HG02973 (cell line): ENCODE results near the gene PIP4K2A.
"Not testable (repeated sequence)": the region's sequence is repeated elsewhere in the genome, so short reads cannot be mapped to it uniquely, and the experiment has no call there.

Experiments used
- ATAC-seq: cut with Tn5 transposase; IDR thresholded peaks from one replicate; pipeline ENCODE4 v1.9.1; 2021; ENCODE audit warnings: moderate library complexity; ENCODE audit not compliant: unreplicated experiment

The PIP4K2A gene

DNA sequence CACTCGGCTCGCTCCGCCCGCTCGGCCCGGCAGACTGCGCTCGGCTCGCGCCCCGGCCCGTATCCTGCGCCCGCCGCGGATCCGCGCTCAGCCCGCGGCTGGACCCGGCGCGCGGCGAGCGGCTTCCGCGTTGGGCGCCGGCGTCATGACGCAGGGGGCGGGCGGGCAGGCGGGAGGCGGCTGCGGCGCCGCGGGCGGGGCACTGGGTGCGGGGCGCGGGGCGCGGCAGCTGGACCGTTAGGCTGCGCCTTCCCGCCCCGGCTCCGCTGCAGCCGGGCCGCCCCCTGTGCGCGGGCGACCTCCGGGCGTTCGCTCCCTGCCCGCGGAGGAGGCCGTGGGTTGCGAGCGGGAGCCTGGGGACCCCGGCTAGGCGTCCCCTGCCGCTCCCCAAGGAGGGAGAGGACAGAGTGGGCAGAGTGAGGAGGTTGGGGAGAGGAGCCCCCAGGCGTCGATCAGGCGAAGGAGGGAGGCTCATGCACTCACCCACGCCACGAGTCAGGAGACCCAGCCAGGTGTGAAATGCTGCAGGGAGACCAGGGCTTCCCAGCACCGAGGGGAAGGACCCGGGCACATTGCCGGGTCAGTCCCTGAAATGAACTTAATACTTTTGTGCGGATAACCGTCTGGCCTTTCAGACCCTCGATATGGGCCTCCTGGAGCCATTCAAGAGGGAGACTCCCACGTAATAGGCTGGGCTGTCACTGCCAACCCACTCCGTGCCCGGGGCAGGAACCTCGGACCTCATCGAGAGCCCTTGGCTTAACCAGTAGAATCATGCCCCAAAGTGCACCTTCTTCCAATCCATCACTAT is at the start of gene PIP4K2A:
TSS of gene PIP4K2A (minus strand) at position 100 of the 811 bp plus-strand sequence. CDS start 252 bp downstream, outside the sequence.
- ATAC-seq = peak; percentile 75

GRCh38 chr10:22761569-22762220 is 47.3 kb upstream of the PIP4K2A start:
- no peak for ATAC-seq

- ATAC-seq = no peak
These were observed 45.6 kb upstream of the PIP4K2A start for GRCh38 chr10:22760025-22760424.

- no peak for ATAC-seq
These were observed 44.5 kb upstream of the PIP4K2A start for GRCh38 chr10:22758867-22759266.

DNA sequence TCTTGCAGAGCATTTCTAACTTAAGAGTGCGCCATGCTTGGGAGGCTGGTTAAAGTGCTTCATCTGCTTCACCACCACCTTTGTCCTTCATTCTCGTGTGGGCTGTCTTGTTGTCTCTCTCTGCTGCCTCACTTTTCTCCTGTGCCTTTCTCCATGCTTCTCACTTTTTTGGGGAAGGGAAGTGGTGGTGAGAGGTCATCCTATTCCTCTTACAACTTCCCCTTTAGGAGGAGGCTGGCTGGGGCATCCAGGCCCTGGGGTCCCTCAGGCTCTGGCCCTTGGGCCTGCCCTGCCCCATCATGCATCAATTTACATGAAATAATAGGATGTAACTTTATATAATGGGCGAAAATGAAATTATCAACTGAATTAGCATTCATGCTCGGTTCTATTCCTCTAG is 39.9 kb upstream of the PIP4K2A start:
- ATAC-seq = no peak

DNA sequence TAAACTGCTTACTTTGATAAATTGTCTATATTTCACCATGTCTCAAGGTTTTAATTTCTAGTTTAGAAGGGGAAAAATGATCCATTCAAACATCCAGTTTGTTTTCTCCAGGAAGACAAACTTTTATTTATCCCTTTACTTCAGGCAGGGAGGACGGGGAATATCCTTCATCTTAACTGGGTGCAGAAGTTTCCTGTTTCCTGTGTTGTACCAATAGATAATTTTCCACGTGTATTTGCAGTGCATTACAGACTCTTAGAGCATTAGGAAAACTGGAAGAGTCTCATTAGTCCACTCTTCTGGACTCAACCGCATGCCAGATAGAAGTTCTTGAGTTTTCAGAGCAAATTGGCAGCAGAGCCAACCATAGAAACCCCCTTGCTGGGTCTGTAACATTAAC is 39.4 kb upstream of the PIP4K2A start:
- ATAC-seq = no peak

DNA sequence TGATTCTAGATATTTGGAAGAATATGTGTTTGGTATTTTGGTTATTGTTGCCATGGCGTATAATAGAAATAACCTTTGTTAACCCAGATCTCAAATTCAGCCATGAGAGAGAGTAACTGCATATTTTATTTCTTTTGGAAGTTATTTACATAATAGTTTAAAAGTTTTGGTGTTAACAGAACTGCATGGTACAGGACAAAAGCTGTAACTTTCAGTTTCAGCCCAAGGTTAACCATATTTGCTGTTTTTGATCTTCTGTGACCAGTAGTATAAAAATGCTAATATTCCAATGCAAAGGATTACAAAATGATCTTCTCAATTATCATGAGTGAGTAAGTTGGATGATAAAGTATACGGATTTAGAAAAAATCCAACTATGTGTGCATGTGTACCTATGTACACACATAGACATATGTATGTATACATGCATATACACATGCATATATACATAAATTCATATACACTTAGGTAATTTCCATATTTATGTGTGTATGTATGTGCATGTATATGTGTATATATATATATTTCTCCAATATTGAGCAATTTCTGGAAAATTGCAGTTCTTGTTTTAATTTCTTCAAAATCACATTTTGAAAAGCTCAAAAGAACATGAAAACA is 38.0 kb upstream of the PIP4K2A start:
- ATAC-seq = no peak

DNA sequence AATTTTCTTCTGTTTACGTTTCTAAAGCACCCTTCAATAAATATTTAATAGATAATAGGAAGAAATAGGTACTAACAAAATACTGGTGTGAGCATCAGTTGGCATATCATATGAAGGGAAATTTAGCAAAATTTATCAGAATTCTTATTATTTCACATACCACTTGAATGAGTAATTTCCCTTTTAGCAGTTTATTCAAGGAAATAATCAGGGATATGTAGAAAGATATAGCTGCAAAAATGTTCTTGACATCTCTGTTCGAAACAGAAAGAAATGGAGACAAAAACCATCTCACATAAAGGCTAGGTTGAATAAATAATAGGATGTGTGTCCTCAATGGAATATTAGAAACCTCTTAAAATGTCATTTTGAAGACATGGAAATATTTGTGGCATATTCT is 35.8 kb upstream of the PIP4K2A start:
- ATAC-seq = no peak

DNA sequence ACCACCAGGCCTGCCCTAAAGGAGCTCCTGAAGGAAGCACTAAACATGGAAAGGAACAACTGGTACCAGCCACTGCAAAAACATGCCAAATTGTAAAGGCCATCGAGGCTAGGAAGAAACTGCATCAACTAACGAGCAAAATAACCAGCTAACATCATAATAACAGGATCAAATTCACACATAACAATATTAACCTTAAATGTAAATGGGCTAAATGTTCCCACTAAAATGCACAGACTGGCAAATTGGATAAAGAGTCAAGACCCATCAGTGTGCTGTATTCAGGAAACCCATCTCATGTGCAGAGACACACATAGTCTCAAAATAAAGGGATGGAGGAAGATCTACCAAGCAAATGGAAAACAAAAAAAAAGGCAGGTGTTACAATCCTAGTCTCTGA is 30.5 kb upstream of the PIP4K2A start:
- not testable (repeated sequence) for ATAC-seq

GRCh38 chr10:22742678-22743077 is 28.3 kb upstream of the PIP4K2A start:
- ATAC-seq = peak; percentile 98

GRCh38 chr10:22741631-22742030 is 27.3 kb upstream of the PIP4K2A start:
- not testable (repeated sequence) for ATAC-seq

DNA sequence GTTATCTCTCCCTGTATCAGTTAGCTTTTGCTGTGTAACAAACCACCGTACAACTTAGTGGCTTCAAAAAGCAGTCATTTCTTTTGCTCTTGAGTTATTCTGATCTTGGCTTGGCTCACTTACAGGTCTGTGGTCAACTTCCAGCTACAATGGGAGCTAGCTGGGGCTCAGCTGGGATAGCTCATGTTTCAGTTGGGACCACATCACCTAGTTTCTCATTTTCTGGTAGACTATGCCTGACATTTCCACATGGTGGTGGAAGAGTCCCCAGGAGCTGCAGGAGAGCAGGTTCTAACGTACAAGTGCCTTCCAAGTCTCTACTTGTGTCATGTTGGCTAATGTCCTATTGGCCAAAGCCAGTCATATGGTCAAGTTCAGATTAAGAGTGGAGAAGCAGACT is 25.8 kb upstream of the PIP4K2A start:
- ATAC-seq = no peak

- ATAC-seq = no peak
These were observed 23.2 kb upstream of the PIP4K2A start for GRCh38 chr10:22737587-22737986.

DNA sequence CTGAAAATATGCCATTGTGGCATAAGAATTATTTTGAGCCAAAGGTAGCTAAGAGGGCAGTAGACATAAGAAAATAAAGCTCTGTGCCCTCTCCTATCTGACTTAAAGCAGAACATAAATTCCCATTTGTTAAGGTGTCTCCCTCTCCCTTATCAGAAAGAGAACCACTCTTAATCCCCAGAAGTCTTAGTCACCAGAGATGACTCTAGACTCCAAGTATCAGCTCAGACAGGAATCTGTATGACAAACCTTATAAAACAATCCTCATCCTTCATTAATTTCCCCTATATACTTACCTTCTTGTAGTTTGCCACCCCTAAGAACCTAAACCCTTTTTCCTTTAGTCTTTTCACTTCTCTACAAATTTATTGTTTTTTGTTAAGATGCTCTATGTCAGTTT is 21.8 kb upstream of the PIP4K2A start:
- no peak for ATAC-seq

DNA sequence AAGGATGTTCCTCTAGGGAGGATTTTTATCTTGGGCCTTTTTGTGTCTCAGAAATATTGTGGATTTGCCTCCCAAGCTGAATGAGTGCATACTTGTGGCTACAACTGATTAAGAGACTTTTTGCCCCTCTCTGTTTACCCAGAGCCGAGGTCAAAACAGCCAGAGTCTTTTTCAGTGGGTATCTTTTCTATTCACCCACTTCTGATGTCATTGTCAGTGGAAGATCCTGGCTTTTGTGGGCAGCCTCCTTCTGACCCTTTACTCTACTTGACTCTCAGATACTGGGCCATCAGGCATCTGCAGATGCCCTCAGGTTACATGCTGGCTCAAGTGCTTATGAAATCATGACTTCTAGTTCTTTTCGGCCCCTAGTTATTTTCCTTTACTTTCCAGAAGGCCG is 19.6 kb upstream of the PIP4K2A start:
- ATAC-seq = no peak

- no peak for ATAC-seq
These were observed 13.3 kb upstream of the PIP4K2A start for GRCh38 chr10:22727663-22728062.

DNA sequence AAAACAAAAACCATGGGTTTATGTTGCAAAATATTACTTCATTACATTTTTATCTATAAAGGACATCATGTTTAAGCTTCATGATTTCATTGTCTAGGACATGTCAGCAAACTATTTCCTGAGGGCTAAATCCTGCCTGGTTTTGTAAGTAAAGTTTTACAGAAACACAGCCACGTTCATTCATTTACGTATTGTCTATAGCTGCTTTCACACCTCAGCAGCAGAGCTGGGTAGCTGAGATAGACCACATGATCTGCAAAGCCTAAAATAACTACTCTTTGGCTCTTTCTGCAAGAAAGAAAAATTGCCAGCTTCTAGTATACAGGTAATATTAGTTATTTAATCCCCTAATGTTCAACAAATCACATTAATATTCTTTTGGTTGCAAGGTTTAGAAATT is 12.7 kb upstream of the PIP4K2A start:
- ATAC-seq = no peak

GRCh38 chr10:22724773-22725172 is 10.4 kb upstream of the PIP4K2A start:
- ATAC-seq = no peak

DNA sequence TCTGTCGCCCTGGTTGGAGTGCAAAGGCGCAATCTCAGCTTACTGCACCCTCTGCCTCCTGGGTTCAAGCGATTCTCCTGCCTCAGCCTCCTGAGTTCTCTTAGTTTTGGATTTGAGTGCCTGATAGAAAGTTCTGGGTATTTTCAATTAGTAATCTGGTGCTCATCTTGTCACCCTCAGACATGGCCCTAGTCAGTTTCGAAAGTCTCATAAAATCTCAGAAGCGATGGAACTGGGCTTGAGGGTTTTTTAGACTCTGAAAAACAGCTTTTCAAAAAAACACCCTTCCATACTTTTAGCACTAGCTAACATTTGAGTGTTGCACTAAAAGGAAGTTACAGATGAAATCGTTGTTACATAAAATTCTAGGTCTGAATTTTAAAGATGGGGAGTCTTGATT is 9.4 kb upstream of the PIP4K2A start:
- ATAC-seq = peak; percentile 64

GRCh38 chr10:22723343-22723779 is 9.0 kb upstream of the PIP4K2A start:
- ATAC-seq = peak; percentile 74

DNA sequence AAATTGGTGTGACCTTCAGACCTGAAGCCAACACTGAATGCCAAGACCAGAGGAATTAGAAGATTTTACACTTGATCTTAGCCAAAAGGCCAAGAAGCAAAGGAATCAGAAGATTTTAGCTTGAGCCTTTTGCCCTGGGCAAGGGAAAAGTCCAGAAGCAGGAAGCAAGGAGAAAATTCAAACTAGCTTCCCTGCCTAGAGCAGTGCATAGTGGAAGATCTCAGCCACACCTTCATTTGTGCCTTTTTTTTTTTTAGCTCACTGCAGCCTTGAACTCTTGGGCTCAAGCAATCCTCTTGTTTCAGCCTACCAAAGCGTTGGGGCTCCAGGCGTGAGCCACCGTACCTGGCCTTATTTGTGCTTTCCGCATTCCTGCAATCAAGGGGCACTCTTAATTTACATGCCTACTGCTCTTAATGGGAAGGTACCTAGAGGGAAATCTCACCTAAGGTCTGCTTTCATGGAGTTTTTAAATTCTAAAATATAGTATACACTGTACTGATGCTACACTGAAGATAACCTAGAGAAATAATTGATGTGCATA is 8.3 kb upstream of the PIP4K2A start:
- no peak for ATAC-seq

DNA sequence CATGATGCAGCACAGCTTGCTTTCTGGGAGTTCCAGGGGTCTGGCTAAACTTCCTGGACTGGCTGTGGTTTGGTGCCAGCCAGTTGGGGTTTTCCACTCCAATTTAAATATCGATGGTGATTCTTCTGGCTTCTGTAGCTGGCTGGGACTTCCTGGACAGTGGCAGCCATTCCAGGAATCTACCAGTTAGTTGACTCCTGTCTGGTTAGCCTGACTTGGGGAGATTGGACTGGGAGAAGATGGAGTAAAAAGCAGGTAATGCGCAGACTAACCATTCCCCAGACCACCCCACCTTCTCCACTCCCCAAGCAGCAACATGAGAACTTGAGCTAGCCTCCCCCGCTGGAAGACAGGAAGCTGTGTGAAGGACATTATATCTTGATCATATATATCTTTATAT is 6.3 kb upstream of the PIP4K2A start:
- ATAC-seq = no peak
